Urothelium cell line (cell line): ENCODE data around the gene SLC35F2.

ENCODE experiments used
- DNase-seq: peaks from one replicate; pipeline ENCODE4 v3.0.0; 2011; ENCODE audit warnings: low spot score, mixed read lengths
- FAIRE-seq: peaks from 2 replicates; lab custom pipeline; 2011; peaks lifted over from hg19 to GRCh38; lab: Jason Lieb, UNC

SLC35F2 gene

DNA sequence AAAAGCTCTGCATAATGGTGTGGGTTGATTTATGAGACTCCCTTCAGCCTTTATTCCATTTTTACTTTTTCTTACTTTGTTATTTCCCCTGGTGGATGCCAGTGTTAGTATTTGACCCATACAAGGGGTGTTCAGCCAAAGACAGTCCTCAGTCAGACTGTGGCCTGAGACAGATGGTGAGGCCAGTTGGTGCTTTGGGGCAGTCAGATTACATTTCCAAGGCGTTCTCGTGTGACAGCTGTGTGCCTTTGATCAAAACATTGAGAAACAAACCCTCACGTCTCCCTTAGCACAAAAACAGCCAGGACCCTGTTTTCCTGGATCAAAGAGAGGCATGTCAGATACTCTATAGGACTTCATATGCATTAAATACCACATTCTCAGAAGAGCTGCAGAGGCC lies 115.4 kb downstream of the SLC35F2 start:
- FAIRE-seq (no peak), DNase-seq (no peak)

DNA sequence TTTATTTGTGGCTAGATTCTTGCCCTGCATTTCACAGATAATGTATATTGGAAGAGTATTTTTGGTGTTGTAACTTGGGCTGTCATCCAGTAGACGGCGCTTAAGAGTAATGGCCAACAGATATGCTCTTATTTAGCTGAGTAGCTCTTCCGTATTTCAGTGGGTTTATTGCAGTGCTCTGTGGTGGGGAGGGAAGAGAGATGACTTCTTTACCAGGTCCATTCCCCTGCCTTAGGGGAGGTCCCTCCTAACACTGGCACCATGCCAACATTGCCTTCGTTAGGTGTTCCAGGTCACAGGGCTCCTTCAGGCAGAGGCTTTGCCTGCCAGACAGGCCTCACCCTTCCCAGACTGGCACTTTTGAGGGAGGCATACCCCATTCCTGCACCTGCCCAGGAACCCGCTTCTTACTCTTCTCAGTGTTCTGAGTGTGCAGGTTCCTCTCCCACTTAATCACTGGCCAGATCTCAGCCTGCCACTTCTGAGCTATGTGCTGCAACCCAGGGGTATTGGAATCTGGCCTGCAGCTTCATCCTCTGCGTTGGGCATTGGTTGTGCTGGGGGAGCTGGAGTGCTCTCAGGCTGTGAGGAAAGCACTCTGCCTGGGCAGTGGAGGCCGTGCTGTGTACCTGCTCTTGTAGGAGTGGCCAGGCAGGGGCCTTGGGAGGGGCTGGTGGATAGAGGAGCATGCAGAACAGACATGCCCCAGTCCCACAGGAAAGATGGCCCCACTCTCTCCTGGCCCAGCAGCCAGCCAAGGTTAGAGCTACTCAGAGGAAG lies 117.4 kb downstream of the SLC35F2 start:
- FAIRE-seq (no peak), DNase-seq (no peak)
